NCI-H345 treated with DMSO at 0.1 percent for 48 hours (cell line): ENCODE measurements around the gene ARID4B.

Experiments used
- DNase-seq: peaks from one replicate; lab custom pipeline; 2025; ENCODE audit not compliant: unreplicated experiment; lab: John Stamatoyannopoulos, UW

The ARID4B gene

GRCh38 chr1:235129774-235130570, 198.0 kb downstream of the ARID4B start:
- DNase-seq: no peak

GRCh38 chr1:235128456-235129328, 199.3 kb downstream of the ARID4B start, which contains the start of gene TOMM20:
Gene TOMM20 (minus strand): TSS chr1:235128837. CDS start chr1:235128715, 122 bp downstream.
- DNase-seq: peak; percentile 94

GRCh38 chr1:235127732-235128455, 200.1 kb downstream of the ARID4B start:
- no peak for DNase-seq

- DNase-seq: no peak
Measured at GRCh38 chr1:235127203-235127602, 200.8 kb downstream of the ARID4B start.

- DNase-seq: no peak
Measured at GRCh38 chr1:235124665-235125064, 203.3 kb downstream of the ARID4B start.

- no peak for DNase-seq
Measured at GRCh38 chr1:235124111-235124510, 203.9 kb downstream of the ARID4B start.

GRCh38 chr1:235122348-235122747, 205.6 kb downstream of the ARID4B start:
- DNase-seq: no peak
